GM13977 (cell line): ENCODE measurements around the gene P4HA3.
A peak's percentile ranks its signal among the peaks of the same experiment; 100 is the strongest.

Experiments used
- DNase-seq: peaks from one replicate; pipeline ENCODE4 v3.0.0; 2012; ENCODE audit warnings: low spot score
- CTCF ChIP-seq: IDR thresholded peaks from 2 replicates; pipeline ENCODE4 v1.5.1; 2012; ENCODE audit warnings: mild to moderate bottlenecking, control low read depth; ENCODE audit not compliant: insufficient read depth; ENCODE audit errors: extremely low read depth, missing control alignments
- in situ Hi-C: fragments of 300-500 bp; cut with MboI; formaldehyde crosslinking; loops from one replicate; pipeline ENCODE4 v1.12.0; 2022; ENCODE audit warnings: low sequenced_read_pairs, low pct_unique_long_range_greater_than_20kb, mixed read lengths, inconsistent platforms; ENCODE audit not compliant: unreplicated experiment

The P4HA3 gene

GRCh38 chr11:74265256-74265655 is 46.2 kb downstream of the P4HA3 start:
- TF ChIP-seq CTCF, result no peak
- in situ Hi-C loops, result no loop called here
- no peak for DNase-seq

- in situ Hi-C loops, result no loop called here
- TF ChIP-seq CTCF, result no peak
Observed at GRCh38 chr11:74262725-74263124, 48.7 kb downstream of the P4HA3 start.

GRCh38 chr11:74257959-74258553 is 53.4 kb downstream of the P4HA3 start:
- TF ChIP-seq CTCF, result no peak
- no peak for DNase-seq
- in situ Hi-C loops, result no loop called here

More at GRCh38 chr11:74262725-74263124, 48.7 kb downstream of the P4HA3 start:
- no peak for DNase-seq

- TF ChIP-seq CTCF, result no peak
- no peak for DNase-seq
- in situ Hi-C loops, result no loop called here
Observed at GRCh38 chr11:74256378-74257133, 54.9 kb downstream of the P4HA3 start.

GRCh38 chr11:74255741-74256375 is 55.6 kb downstream of the P4HA3 start:
- peak; percentile 77 for DNase-seq
- in situ Hi-C loops, result no loop called here
- TF ChIP-seq CTCF, result peak; percentile 88

GRCh38 chr11:74253361-74253760 is 58.1 kb downstream of the P4HA3 start:
- in situ Hi-C loops, result no loop called here
- DNase-seq, result no peak
- no peak for TF ChIP-seq CTCF
